OCI-LY1 (cell line): ENCODE measurements around the gene HIVEP1.

Experiments used
- H2AFZ ChIP-seq: fragments of 200-600 bp; sonication (generic), shearing (Covaris generic); 2 replicates; pipeline ENCODE4 v1.6.0; 2014; ENCODE audit warnings: antibody characterized with exemption, mild to moderate bottlenecking, low read length
- H3F3A ChIP-seq: fragments of 200-600 bp; sonication (generic), shearing (Covaris generic); 2 replicates; pipeline ENCODE4 v1.6.0; 2014; ENCODE audit warnings: mild to moderate bottlenecking, antibody characterized with exemption, low read length, moderate library complexity; ENCODE audit not compliant: insufficient read depth
- H3K27ac ChIP-seq: fragments of 200-600 bp; sonication (generic); 2 replicates; pipeline ENCODE4 v1.5.1; 2014; ENCODE audit warnings: low read length, mixed run types, mild to moderate bottlenecking, low read depth; ENCODE audit not compliant: poor library complexity, severe bottlenecking
- H3K27me3 ChIP-seq: fragments of 200-600 bp; sonication (generic); 2 replicates; pipeline ENCODE4 v1.6.0; 2014; ENCODE audit warnings: antibody characterized with exemption, mild to moderate bottlenecking, low read length, moderate library complexity; ENCODE audit not compliant: insufficient read depth
- H3K36me3 ChIP-seq: fragments of 200-600 bp; sonication (generic); 2 replicates; pipeline ENCODE4 v1.6.1; 2014; ENCODE audit warnings: mild to moderate bottlenecking, antibody characterized with exemption, low read length, moderate library complexity, mixed read lengths; ENCODE audit not compliant: insufficient read depth
- H3K4me1 ChIP-seq: fragments of 200-600 bp; sonication (generic); 2 replicates; pipeline ENCODE4 v1.5.1; 2014; ENCODE audit warnings: mild to moderate bottlenecking, low read length, moderate library complexity; ENCODE audit not compliant: insufficient read depth, severe bottlenecking
- H3K4me2 ChIP-seq: fragments of 200-600 bp; sonication (generic), shearing (Covaris generic); 2 replicates; pipeline ENCODE4 v1.6.1; 2014; ENCODE audit warnings: low read length
- H3K4me3 ChIP-seq: fragments of 200-600 bp; sonication (generic); 2 replicates; pipeline ENCODE4 v1.5.1; 2014; ENCODE audit warnings: low read length, low read depth, mild to moderate bottlenecking, mixed read lengths; ENCODE audit not compliant: poor library complexity, severe bottlenecking
- H3K79me2 ChIP-seq: fragments of 200-600 bp; shearing (Covaris generic); 2 replicates; pipeline ENCODE4 v1.6.1; 2016; ENCODE audit warnings: mixed run types, low read length, mixed read lengths; ENCODE audit not compliant: insufficient read depth
- H3K9ac ChIP-seq: fragments of 200-600 bp; sonication (generic), shearing (Covaris generic); 2 replicates; pipeline ENCODE4 v1.6.1; 2014; ENCODE audit warnings: mild to moderate bottlenecking, low read length, mixed read lengths
- H3K9me2 ChIP-seq: fragments of 200-600 bp; sonication (generic), shearing (Covaris generic); 2 replicates; pipeline ENCODE4 v1.6.1; 2014; ENCODE audit warnings: low read depth, mild to moderate bottlenecking, low read length, mixed read lengths
- H3K9me3 ChIP-seq: fragments of 200-600 bp; shearing (Covaris generic); 2 replicates; pipeline ENCODE4 v1.6.1; 2014; ENCODE audit warnings: low read length, mixed read lengths
- H4K20me1 ChIP-seq: fragments of 200-600 bp; sonication (generic), shearing (Covaris generic); 2 replicates; pipeline ENCODE4 v1.6.0; 2016; ENCODE audit warnings: mild to moderate bottlenecking, low read length; ENCODE audit not compliant: insufficient read depth
- CTCF ChIP-seq: fragments of 200-600 bp; sonication (generic), shearing (Covaris generic); IDR thresholded peaks from 2 replicates; pipeline ENCODE4 v1.5.1; 2017; ENCODE audit warnings: mild to moderate bottlenecking, antibody characterized with exemption, low read length, moderate library complexity, mixed read lengths
- EZH2 ChIP-seq: fragments of 200-600 bp; sonication (generic), shearing (Covaris generic); IDR thresholded peaks from 2 replicates; pipeline ENCODE4 v1.8.0; 2017; ENCODE audit warnings: borderline replicate concordance, mixed run types, mild to moderate bottlenecking, antibody characterized with exemption, low read length, moderate library complexity, mixed read lengths

HIVEP1 gene

GRCh38 chr6:12196326-12196936 is 184.3 kb downstream of the HIVEP1 start:
- Histone ChIP-seq H3K27ac (no peak overlapping the region), H2AFZ (no peak overlapping the region), H3K9me2 (no peaks in the 10 kb centered on the region), H3K4me2 (no peak overlapping the region), H3K4me1 (no peaks in the 10 kb centered on the region), H3K36me3 (no peaks in the 10 kb centered on the region), H4K20me1 (no peaks in the 10 kb centered on the region), H3K79me2 (no peaks in the 10 kb centered on the region), H3F3A (no peaks in the 10 kb centered on the region), H3K9me3 (no peaks in the 10 kb centered on the region), H3K4me3 (no peak overlapping the region), H3K27me3 (no peaks in the 10 kb centered on the region), H3K9ac (no peak overlapping the region)
- TF ChIP-seq EZH2: no peak
- no peak for TF ChIP-seq CTCF

- Histone ChIP-seq H3K27ac (no peak overlapping the region), H3K4me2 (no peak overlapping the region), H3F3A (no peaks in the 10 kb centered on the region), H4K20me1 (no peaks in the 10 kb centered on the region), H3K9me3 (no peaks in the 10 kb centered on the region), H3K9ac (no peak overlapping the region), H3K27me3 (no peaks in the 10 kb centered on the region), H3K79me2 (no peaks in the 10 kb centered on the region), H3K4me1 (no peaks in the 10 kb centered on the region), H3K36me3 (no peaks in the 10 kb centered on the region), H3K4me3 (no peak overlapping the region), H3K9me2 (no peaks in the 10 kb centered on the region), H2AFZ (no peak overlapping the region)
- TF ChIP-seq CTCF: no peak
- TF ChIP-seq EZH2: no peak
Measured at GRCh38 chr6:12198851-12199250, 186.7 kb downstream of the HIVEP1 start.

- Histone ChIP-seq H3K9me2 (no peaks in the 10 kb centered on the region), H3K9me3 (no peaks in the 10 kb centered on the region), H3K27ac (no peak overlapping the region), H3K9ac (no peak overlapping the region), H3K4me1 (no peaks in the 10 kb centered on the region), H3K27me3 (no peaks in the 10 kb centered on the region), H3K36me3 (no peaks in the 10 kb centered on the region), H3K4me3 (no peak overlapping the region), H2AFZ (no peak overlapping the region), H4K20me1 (no peaks in the 10 kb centered on the region), H3K79me2 (no peaks in the 10 kb centered on the region), H3F3A (no peaks in the 10 kb centered on the region), H3K4me2 (no peak overlapping the region)
- TF ChIP-seq EZH2 (no peak), CTCF (no peak)
Measured at GRCh38 chr6:12200015-12200564, 188.0 kb downstream of the HIVEP1 start.
